Hematopoietic multipotent progenitor cell treated with erythropoietin and hydrocortisone succinate and interleukin-3 and kit ligand, for 8 days (in vitro differentiated cells): Measurements from ENCODE around the gene TMEM184B.

Experiments used
- DNase-seq: peaks from one replicate; pipeline ENCODE4 v3.0.0-alpha.2; 2015

The TMEM184B gene

DNA sequence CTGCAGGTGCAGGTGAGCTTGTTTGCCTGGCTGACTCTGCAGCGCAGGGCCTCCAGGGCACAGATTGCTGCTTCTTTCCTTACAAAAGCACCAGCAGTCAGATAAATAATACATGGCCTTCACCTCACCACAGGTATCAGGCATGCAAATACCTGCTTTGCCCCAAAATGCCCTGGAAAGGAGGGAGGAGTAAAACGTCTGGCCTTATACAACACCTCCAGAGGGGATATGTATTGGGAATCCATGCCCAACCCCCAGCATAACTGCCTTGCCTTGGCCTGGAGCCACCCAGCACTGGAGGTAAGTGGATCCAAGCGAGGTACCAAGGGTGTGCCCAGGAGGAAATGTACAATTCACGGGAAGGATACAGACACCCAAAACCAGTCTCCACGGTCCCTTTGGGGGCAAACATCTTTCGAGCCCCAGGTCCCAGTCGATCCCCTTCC lies 860 bp downstream of the TMEM184B start:
- no peak for DNase-seq

DNA sequence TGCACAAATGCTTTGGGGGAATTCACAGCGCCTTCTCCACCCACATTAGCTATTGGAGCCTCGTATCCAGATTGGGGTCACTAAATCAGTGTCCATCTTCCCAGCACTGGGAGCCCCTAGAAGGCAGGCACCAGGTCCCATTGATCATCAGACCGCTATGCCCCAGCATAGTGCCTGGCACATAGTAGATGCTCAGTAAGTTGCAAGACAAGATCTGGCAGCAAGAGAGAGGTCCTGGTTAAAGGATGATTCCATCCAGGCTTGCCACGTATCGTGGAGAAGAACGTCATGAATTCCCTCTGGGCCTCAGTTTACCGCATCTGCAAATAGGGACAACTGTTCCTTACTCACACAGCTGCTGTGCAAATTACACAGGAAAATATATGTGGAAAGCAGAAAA lies 1.7 kb downstream of the TMEM184B start:
- no peak for DNase-seq

DNA sequence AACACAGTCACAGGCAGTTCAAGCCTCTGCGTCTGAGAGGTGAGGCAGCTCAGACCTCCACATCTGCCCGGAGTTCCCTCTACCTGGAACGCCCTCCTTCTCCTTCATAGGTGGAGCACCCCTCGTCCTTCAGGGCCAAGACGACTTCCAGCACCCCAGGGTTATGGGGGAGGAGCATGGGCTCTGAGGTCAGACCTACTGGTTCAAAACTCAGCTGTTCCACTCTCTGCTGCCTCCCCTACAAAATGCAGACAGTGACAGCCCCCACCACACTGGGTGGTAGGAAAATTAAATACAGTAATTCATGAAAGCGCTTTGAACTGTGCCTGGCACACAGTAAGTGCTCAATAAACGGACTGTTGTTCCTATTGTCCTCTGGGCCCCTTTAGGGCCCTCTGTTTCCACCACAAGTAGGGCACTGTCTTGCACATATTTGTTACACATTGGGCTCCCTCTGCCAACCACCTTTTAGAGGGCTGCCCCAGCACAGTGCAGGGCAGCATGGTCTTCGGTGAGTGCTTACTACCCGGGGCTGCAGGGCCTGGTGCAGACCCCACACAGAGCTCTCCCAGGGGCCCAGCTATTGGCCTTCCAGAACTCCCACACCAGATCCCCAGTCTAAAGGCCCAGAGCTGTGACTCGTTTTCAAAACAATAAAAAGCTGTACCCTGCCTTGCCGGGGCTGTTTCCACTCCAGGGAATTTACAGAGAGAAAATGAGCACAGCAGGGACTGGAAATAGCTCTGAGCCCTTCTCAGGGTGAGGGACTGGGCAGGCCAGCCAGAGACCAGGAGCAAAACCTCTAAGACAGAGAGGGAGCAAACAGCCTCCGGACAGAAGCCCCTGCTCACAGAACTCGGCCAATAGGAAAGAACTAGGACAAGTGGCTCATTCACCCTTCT lies 2.5 kb downstream of the TMEM184B start:
- no peak for DNase-seq

DNA sequence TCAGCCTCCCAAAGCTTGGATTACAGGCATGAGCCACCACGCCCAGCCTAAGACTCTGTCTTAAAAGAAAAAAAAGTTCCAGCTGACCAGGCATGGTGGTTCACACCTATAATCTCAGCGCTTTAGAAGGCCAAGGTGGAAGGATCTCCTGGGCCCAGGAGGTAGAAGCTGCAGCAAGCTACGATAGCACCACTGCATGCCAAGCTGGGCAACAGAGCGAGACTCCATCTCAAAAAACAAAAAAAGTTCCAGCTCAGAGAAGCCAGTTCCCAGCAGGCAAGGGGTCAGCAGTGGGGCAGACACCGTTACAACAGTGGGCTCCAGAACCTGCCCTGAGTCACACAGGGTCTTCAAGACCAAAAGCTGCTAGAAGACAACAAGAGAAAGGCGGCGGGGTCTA lies 3.3 kb downstream of the TMEM184B start:
- DNase-seq, result no peak

DNA sequence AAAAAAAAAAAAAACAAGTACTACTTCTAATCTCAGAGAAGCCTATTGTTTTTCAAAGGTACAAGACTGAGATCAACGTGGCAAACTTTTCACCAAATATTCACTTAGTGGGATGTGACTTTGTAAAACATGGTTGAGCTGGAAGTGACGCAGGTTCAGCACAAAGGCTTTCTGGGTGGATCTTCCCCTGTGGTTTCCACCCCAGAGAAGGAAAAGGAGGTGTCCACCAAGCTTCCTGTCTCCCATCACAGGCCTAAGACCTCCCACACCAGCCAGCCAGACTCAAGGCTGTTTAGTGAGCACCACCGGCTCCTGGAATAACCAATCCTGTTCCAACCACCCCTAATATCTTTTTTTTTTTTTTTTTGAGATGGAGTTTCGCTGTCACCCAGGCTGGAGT lies 5.7 kb downstream of the TMEM184B start:
- peak; percentile 62 for DNase-seq

DNA sequence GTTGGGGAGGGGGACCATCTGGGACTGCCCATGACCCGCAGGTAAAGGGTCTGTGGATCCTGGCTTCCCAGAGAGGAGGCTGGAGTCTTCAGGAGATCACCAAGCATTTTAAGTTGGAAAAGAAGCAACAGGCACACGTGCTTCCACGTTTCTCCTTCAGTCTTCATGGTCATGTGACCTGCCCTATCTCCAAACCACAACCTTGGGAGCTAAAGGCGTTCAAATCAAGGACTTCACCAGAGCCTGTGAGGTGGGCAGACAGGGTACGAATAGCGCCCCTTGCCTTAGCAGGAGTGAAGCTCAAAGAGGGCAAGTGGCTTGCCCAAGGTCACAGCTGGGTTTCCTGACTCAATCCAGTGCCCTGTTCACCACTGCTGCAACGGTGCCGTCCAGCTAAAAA lies 6.7 kb downstream of the TMEM184B start:
- DNase-seq, result peak; percentile 82

DNA sequence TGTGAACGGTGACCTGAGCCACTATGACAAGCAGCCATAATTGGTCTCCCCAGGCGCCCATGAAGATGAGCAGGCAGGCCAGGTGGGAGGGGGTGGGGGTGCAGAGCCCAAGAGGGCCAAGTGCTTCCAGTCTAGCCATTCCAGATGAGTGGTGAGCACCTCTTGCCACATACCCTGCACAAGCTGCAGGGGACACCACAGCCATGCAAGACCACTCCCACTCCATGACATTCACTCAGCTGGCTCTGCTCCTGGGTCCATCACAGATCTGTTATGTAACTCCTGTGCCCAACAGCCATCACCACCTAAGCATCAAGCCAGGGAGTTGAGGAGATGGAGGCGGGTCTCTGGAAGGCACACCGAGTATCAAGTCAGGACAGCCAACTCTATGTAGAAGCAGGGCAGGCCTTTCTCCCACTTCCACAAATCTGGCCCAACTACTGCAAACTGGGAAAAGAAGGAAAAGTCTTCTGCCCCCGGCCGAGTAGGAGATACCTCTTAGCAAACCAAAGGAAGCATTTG lies 8.4 kb downstream of the TMEM184B start:
- DNase-seq, result no peak

DNA sequence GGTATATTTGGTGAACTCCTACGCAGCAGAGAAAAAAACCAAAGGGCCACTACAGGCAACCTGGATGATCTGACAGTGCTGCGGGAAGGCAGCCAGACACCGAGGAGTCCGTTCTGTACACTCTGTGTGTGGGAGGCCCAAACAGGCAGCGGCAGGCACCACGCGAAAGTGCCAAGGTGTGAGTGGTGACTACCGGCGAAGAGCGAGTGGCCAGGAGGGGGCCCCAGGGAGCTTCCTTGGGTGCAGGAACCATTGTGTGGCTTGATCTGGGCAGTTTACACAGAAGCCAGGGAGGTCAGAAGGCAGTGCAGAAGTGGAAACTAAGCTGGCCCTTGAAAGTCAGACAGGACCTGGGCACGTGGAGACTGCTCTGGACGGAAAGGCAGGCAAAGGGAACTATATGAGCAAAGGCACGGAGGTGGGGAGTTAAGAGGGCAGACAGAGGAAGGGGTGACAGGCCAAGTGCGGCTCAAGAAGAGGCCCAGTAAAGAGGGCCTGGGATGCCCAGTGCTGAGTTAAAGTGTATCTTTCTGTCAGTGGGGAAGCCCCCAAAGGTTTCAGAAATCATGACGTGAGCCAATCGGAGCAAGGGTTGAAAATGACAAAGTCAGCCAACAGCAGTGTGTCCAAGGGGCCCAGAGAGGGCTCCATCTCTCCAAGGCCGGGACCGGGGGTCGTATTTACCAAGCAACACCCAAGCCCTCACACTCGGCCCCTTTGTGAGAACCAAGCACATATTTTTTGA lies 10.6 kb downstream of the TMEM184B start:
- peak; percentile 60 for DNase-seq

DNA sequence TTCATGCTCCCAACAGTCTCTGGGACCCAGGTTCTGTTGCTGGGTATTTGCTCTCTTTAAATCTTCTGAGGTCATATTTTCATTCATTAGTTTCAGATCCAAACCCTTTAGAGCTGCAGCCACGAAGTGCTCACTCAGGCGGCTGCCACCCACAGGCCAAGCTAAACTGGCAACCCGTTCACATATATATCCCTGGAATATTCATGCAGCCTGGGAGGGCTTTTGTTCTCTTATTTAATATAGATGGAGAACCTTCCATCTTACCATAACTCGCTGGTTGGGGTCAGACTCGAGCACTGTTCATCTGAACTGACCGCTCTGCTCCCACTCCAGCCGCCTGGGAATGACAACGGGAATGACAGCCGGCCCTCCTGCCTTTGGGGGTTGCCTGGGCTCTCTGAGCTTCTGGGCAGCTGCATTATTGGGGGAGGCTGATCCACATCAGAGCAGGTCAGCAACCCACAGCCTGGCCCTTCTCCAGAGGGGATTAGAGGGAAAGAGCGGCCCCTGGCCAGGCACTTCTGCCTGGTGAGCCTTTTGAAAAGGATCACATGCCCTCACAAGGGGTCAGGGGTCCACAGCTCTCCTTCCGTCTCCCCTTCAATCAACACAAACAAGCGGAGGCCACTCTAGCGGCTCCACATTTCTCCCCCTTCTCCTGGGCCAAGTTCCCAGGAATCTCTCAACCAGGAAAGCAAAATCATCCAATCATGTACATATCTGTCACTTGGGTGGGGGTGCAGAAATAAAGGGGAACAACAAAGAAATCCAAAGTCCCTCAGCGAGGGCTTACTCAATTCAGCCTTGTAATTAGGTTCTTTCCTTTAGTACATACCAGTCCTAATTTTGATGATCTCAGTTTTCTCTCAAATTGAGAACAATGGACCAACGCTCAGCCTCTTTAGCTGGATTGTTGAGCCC lies 11.8 kb downstream of the TMEM184B start:
- DNase-seq, result no peak

DNA sequence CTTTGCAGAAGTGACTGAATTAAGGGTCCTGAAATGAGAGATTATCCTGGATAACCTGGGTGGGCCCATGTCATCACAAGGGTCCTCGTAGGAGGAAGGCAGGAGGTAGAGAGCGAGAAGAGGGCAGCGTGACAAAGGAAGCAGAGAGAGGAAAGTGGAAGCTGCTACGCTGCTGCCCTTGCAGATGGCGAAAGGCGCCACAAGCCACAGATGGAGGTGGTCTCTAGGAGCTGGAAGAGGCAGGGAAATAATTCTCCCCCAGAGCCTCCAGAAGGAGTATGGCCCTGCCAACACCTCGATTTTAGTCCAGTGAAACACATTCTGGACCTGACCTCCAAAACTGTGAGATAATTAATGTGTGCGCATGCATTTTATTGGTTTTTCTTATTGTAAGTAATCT lies 13.4 kb downstream of the TMEM184B start:
- no peak for DNase-seq

DNA sequence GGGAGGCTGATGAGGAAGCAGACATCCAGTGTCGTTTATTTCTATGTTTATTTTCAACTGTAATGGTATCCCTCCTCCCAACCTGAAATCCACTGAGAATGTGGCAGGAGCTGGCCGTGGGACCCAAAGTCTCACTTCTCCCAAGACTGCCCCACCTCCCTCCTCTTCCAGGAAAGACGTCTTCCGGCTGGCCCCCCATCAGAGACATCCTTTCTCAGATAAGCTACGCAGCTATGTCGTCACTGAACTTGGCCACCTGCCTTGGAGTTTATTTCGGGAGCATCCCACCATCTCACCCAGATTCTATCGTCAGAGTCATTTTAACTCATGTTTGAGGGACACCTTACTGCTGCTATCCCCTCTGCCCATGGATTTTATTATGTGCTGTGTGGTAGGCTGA lies 13.9 kb downstream of the TMEM184B start:
- no peak for DNase-seq

DNA sequence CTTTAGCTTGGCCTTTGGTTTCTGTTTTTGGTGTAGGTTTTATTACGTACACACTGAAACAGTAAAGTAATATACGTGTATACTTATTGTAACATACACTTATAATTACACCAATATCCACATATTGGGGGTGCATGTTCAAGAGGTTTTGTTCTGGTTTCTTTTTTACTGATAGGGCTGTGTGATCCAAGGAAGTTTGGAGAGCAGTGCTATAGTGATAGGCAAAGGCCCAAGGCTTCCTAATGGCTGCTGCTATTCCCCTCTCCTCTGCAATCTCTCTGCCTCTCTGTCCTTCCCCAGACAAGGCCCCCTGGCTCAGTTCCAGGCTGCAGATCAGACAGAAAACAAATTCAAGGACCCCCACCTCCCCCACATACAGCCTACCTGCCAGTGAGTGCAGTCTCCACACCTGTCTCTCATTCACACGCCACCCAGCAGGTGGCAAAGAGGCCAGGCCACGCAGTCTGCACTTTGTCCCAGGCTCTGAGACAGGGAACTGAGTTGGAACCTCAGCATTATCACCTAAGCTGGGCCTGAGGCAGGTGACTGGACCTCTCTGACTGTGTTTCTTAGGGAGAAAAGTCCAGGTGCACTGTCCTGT lies 15.1 kb downstream of the TMEM184B start:
- no peak for DNase-seq

DNA sequence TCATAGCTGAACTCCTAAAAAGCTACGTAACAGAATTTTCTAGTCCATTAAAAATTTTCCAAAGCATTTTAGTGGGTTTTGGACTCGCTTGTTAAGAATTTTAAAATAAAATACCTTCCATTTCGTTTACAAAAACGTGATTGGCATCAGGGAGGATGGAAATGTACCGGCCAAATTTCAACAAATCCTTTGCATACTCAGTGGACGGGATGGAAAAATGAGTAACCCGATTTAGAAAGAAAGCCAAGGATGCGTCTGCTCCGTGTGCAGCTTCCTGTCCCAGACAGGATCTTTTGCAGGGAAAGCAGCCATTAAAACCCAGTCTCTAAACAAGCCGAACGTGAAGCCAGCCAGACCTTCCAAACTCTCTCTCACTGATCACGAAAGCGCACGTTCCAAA lies 15.6 kb downstream of the TMEM184B start:
- DNase-seq, result no peak

DNA sequence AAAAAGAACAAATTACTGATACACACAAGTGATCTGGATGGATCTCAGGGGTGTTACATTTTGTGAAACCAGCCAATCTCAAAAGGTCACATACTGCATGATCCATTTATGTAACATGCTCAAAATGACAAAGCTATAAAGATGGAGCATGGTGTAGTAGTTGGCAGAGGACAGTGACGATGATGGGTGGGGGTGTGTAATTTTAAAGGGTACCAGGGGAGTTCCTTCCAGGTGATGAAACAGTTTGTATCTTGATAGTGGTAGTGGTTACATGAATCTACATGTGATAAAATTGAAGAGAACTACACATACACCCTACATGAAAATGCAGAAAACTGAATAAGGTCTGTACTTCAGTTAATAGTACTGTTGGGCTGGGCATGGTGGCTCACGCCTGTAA lies 17.1 kb downstream of the TMEM184B start:
- DNase-seq, result no peak

DNA sequence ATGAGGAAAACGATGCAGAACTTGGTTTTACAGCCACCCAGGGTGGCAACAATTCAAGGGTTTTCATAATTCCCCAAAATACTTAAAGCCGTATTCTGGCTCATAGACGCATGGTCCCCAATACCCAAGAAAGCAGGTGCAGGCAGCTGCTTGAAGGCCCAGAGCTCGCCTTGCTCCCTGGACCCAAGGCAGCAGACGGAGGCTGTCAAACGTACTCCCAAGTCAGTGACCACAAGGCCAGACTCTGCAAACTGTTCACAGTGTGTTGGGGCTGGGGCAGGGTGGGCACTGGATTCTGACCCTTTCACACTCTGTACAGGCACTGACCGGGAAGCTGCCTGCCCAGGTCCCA lies 21.5 kb downstream of the TMEM184B start:
- DNase-seq, result no peak

DNA sequence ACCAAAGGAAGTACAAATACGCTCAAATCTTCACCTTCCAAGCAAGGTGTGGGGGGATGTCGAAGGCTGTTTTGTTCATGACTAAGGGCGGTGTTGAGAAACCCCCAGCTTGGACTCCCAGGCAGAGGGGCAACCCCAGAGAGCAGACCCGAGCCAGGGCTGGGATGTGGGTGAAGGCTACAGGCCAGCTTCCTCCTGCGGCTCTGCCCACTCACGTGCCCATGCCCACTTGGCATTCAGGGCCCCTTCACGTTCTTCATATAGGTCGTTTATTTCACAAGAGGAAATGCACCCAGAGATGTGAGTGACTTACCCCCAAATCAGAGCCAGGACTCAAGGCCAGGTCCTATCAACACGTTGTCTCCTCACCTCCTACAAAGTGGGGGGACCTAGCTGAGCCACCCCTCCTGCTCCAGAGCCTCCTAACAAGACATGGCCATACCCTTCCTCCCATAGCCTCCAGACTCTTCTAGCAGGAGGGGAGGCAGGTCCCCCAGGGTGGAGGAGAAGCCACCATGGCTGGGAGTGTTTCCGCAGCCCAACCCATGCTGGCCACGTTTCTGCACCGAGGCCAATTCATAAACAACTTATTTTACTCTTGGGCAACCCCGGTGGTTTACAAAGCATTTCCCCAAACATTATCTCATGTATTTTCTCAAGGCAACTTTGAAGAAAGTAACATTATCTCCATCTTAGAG lies 22.0 kb downstream of the TMEM184B start:
- DNase-seq, result no peak

DNA sequence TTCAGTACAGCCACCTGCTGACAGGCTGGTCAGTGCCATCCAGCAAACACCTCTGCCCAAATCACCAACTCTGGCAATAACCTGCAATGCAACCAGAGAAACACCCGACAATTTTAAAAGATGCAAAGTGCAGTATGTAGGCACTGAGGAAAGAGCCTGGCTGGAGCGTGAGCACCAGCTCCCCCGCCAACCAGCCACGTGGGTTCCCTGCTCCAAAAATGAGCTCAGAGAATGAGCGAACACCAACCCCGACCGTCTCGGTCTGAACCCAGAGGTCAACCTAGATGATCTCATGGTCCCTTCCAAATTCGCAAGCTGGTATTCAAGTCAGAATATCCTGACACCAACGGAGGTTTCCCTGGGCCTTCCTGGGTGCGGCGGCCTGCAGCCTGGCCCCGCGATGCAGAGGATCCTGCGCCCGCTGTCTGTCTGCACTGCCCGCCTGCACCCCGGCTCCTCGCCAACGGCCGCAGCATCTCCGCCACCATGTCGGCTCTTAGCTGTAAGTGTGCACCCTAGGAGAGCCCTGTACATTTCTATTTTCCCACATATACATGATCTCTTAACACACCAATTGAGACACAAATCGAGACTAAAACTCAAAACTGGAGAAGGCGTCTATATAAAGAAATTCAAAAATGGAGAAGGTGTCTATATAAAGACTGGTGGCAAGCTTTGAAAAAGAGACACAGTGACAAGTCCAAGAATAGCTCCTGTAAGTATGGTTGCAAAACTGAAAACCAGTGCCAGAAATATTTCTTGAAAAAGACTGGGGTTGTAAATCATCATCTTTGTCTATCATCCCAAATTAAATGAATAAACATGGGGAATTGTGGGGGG lies 22.8 kb downstream of the TMEM184B start:
- DNase-seq, result no peak

DNA sequence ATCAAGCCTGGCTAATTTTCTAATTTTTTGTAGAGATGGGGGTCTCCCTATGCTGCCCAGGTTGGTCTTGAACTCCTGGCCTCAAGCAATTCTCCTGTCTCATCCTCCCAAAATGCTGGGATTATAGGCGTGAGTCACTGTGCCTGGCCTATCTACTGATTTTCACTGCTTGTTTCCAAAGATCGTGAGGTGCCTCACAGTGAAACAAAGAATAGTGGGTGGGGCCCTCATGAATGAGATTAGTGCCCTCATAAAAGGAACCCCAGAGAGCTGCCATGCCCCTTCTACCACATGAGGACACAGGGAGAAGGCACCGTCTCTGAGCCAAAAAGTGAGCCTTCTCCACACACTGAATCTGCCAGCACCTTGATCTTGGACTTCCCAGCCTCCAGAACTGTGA lies 23.5 kb downstream of the TMEM184B start:
- no peak for DNase-seq

DNA sequence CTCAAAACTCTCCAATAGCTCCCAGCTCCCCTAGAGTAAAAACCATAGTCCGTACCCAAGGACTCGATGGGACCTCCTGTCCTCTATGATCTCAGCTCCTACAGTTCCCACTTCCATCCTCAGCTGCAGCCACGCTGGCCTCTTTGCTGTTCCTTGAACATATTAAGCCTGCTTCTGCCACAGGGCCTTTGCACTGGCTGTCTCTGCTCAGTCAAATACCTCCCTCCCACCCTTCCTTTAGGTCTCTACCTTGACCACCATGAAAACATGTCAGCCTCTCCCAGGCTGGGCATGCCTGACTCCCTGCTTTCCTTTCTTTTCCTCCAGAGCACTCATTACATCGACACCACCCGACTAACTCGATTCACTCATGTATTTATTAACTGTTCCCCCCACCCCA lies 24.5 kb downstream of the TMEM184B start:
- no peak for DNase-seq

DNA sequence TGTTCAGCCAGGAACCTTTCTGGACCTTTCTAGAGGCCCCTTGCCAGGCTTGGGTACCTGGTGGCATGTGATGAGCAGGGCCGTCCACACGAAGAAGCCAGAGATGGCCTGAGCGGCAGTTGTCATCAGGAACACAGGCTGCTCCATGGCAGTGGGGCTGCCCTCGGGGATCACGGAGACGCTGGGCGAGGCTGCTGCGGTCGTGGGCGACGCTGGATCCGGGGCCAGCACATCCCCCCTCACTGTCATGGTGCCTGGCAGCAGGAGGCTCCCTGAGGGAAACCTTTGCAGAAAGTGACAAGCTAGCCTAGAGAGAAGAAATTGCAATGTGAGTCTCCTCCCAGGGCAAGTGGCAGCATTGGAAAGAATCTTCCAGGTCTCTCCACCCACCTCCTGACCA lies 25.1 kb downstream of the TMEM184B start:
- no peak for DNase-seq

DNA sequence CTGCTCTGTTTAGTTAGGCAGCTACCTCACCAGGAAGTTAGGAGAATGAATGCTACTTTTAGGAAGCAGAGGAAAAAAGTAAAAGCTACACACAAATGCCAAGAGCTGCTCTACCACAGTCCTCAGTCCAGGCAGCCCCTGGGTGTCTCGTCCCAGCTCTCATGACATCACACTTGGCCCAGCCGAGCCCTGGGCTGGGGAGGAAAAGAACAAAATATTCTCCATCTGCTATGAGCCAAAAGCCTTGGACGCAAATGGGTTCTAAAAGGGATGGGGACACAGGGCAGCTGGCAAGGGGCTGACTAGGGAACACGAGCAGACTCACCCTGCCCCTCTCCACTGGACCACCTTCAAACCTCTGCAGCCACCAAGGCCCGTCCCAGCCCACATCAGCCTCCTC lies 26.1 kb downstream of the TMEM184B start:
- no peak for DNase-seq
